Right lobe of liver (tissue), 4 donors: Measurements from ENCODE around the gene ASPG.

Experiments used
- CTCF ChIP-seq, 4 donors: fragments of 200-600 bp in 3 of 4; fragments of 450-650 bp in 1 of 4; IDR thresholded peaks; one replicate each; pipeline versions ENCODE4 v1.5.1 to v1.8.0; 2016 to 2022; ENCODE audit warnings: antibody characterized with exemption in 4 of 4, mild to moderate bottlenecking in 2 of 4
- POLR2A ChIP-seq: fragments of 450-650 bp; IDR thresholded peaks from one replicate; pipeline ENCODE4 v1.6.1; 2017; ENCODE audit warnings: antibody characterized with exemption, mild to moderate bottlenecking
- donor health status: DM: no; HTN: no; CAD: no.
- donor health status: DM: no; HTN: no; CAD: no.
- donor health status: DM: no; HTN: yes; CAD: no.

GRCh38 chr14:104163541-104163940 lies 78.0 kb downstream of the ASPG start:
- TF ChIP-seq CTCF (IDR thresholded peaks at IDR 0.05), result no peak
- no peak for TF ChIP-seq POLR2A
